ENCODE measurements around the gene DCDC2C.

- TF ChIP-seq CTCF (conservative IDR thresholded peaks at IDR 0.05; ENCODE audit: low read depth in 2 of 2) (no peak), CREB1 (CRISPR knock-in tag; IDR thresholded peaks at IDR 0.05; ENCODE audit: low read depth) (no peak), ETS1 (IDR thresholded peaks at IDR 0.05) (no peak), ZNF114 (CRISPR knock-in tag; IDR thresholded peaks at IDR 0.05) (no peak), EZH2 (IDR thresholded peaks at IDR 0.05; ENCODE audit: low read depth, unreplicated experiment) (no peak), POLR2AphosphoS5 (IDR thresholded peaks at IDR 0.05; ENCODE audit: low read depth) (no peak), REST (IDR thresholded peaks at IDR 0.05; ENCODE audit: unreplicated experiment) (no peak), JUNB (IDR thresholded peaks at IDR 0.05; ENCODE audit: unreplicated experiment) (no peak), EZH2phosphoT487 (IDR thresholded peaks at IDR 0.05; ENCODE audit: unreplicated experiment) (no peak), ZNF331 (CRISPR knock-in tag; IDR thresholded peaks at IDR 0.05; ENCODE audit: low read depth) (no peak), NANOG (IDR thresholded peaks at IDR 0.05; ENCODE audit: borderline replicate concordance) (no peak), STAT1 (IDR thresholded peaks at IDR 0.05; ENCODE audit: unreplicated experiment) (no peak)
Observed at GRCh38 chr2:3770724-3771415, 67.5 kb downstream of the DCDC2C start.

Measured in GM23338 (cell line).